ENCODE measurements around the gene PPP4R3A.
A peak's percentile ranks its signal among the peaks of the same experiment; 100 is the strongest.
"Not testable (repeated sequence)": the region's sequence is repeated elsewhere in the genome, so short reads cannot be mapped to it uniquely, and the experiment has no call there.

Gene PPP4R3A

DNA sequence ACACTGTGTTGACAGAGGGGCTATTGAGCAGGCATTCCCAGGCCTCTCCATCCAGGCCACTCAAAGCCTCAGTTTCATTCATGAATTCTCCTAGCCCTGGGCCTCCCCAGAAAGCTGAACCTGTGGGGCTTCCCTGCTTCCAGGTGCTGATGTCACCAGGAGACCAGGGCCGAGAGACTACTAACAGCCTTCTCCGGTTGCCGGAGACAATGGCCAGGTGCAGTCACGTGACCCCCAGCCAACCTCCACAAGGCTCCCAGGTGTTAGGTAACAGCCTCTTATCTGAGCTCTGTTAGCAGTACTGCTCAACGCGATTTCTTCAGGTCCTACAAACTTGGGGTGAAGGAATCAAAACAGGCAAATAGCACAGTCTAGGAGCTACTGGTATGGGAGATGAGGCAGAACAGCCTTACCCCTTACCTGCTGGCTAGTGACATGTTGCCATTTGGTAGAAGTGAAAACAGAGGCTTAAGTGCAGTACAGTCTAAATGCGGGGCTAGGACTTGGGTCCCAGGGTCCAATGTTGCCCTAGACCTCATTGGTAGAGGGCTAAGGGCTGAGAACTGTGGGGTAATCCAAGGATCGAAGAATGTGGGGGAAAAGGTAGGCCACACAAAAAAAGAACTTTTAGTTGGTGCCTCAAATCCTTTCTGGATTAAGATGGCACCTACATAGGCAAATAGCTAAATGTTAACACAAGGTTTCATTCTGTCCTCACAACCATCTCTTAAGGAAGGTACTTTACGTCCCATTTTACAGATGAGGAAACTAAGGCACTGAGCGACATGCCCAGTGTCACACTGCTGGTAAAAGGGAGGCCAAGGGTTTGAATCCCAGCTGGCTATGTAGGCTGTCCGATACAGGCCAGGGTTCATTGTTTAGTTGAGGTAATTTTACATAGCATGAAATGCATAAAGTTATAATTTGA is 96.3 kb downstream of the PPP4R3A start:
- Mint-ChIP-seq H3K4me3 (peak overlapping the region; percentile 97), H3K36me3 (peaks cover 23% of the 10 kb centered on the region), H3K27me3 (no peaks in the 10 kb centered on the region), H3K4me1 (ENCODE audit: low read depth) (peaks cover 73% of the 10 kb centered on the region), H3K27ac (peak overlapping the region; percentile 99), H3K9me3 (ENCODE audit: low read depth) (no peaks in the 10 kb centered on the region)

DNA sequence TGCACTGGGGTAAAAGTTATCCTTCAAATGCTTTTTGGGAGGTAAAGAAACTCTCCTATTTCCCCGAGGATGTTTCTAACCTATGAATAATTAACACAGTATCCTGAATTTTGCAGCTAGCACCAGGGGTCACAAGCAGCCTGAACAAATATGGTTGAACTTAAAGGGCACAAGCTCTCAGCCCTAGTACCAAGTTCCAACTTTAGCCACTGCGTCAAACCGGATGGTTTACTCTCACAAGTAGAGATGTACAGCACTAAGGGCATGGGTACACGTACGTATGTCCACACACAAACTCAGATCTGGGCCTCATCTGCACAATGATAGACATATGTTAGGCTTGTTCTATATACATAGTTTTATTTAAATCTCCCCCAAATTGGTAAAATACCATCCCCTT is 97.2 kb downstream of the PPP4R3A start:
- Mint-ChIP-seq H3K4me3 (peak overlapping the region; percentile 97), H3K9me3 (ENCODE audit: low read depth) (no peaks in the 10 kb centered on the region), H3K27me3 (no peaks in the 10 kb centered on the region), H3K27ac (peak overlapping the region; percentile 99), H3K36me3 (peaks cover 23% of the 10 kb centered on the region), H3K4me1 (ENCODE audit: low read depth) (peaks cover 79% of the 10 kb centered on the region)

DNA sequence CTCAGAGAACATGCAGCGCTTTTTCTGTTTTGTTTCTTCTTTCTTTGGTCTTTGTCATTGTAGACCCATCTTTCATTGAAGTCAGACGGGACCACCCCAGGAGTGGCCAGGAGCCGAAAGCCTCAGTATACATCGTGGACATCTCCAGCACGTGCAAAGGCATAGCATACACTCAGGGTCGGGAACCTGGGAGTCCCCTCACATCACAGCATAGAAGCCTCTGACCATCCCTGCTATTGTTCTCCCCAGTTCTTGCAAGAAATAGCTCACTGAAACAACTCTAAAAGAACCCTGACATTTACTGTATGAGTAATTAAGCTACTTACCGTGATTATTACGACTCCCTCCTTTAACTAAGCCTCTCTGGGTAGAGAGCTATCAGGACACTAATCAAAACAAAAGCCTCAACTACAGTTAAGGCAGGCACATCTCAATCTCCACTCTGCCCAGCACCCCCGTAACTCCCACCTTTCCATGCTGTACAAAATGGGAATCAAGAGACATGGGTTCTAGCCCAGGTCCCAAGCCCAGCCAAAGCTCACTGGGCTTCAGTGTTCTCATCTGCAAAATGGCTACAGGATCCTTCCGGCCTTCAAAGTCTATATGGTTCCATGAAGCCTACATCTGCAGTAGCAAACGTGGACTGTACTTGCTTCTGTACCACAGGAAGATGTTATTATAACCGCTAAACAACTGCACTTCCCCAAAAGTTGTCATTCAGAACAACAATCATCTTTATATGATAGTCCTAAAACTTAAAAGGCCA is 99.2 kb downstream of the PPP4R3A start:
- Mint-ChIP-seq H3K36me3 (peaks cover 28% of the 10 kb centered on the region), H3K4me1 (ENCODE audit: low read depth) (peaks cover 93% of the 10 kb centered on the region), H3K27ac (peak overlapping the region; percentile 96), H3K27me3 (no peaks in the 10 kb centered on the region), H3K9me3 (ENCODE audit: low read depth) (no peaks in the 10 kb centered on the region), H3K4me3 (peak overlapping the region; percentile 86)

GRCh38 chr14:91409928-91410718 is 100.0 kb downstream of the PPP4R3A start:
- Mint-ChIP-seq H3K4me3 (peak overlapping the region; percentile 86), H3K27ac (peak overlapping the region; percentile 96), H3K4me1 (ENCODE audit: low read depth) (peaks cover 95% of the 10 kb centered on the region), H3K36me3 (peaks cover 27% of the 10 kb centered on the region), H3K9me3 (ENCODE audit: low read depth) (no peaks in the 10 kb centered on the region), H3K27me3 (no peaks in the 10 kb centered on the region)

- H3K27ac Mint-ChIP-seq: peak overlapping the region; percentile 96
- peaks cover 24% of the 10 kb centered on the region for H3K36me3 Mint-ChIP-seq
- H3K27me3 Mint-ChIP-seq; H3K9me3 Mint-ChIP-seq (ENCODE audit: low read depth): not testable (repeated sequence)
- peaks cover 95% of the 10 kb centered on the region for H3K4me1 Mint-ChIP-seq (ENCODE audit: low read depth)
- peak overlapping the region; percentile 86 for H3K4me3 Mint-ChIP-seq
These were observed 100.9 kb downstream of the PPP4R3A start for GRCh38 chr14:91409240-91409639.
